Dedifferentiated amniotic fluid mesenchymal stem cell (primary cell): ENCODE data around the gene SLC35B3.
"Not testable (repeated sequence)": the region's sequence is repeated elsewhere in the genome, so short reads cannot be mapped to it uniquely, and the experiment has no call there.

Experiments used
- DNase-seq: peaks from one replicate; pipeline ENCODE4 v3.0.0-alpha.2; 2016; ENCODE audit errors: extremely low spot score

Gene SLC35B3

GRCh38 chr6:8435093-8435844 is at the start of gene SLC35B3:
SLC35B3 (minus strand) TSS chr6:8435545.
- DNase-seq: peak; percentile 90

GRCh38 chr6:8483650-8484049 is 48.3 kb upstream of the SLC35B3 start:
- no peak for DNase-seq

- no peak for DNase-seq
Measured at GRCh38 chr6:8481727-8482126, 46.4 kb upstream of the SLC35B3 start.

- no peak for DNase-seq
Measured at GRCh38 chr6:8478418-8478817, 43.1 kb upstream of the SLC35B3 start.

GRCh38 chr6:8476656-8477055 is 41.3 kb upstream of the SLC35B3 start:
- DNase-seq: no peak

GRCh38 chr6:8468552-8469356 is 33.4 kb upstream of the SLC35B3 start:
- DNase-seq: no peak

GRCh38 chr6:8462694-8463093 is 27.3 kb upstream of the SLC35B3 start:
- DNase-seq: no peak

GRCh38 chr6:8462169-8462568 is 26.8 kb upstream of the SLC35B3 start:
- no peak for DNase-seq

GRCh38 chr6:8446391-8446790 is 11.0 kb upstream of the SLC35B3 start:
- DNase-seq: no peak

GRCh38 chr6:8445930-8446329 is 10.6 kb upstream of the SLC35B3 start:
- not testable (repeated sequence) for DNase-seq

- no peak for DNase-seq
Measured at GRCh38 chr6:8442150-8442549, 6.8 kb upstream of the SLC35B3 start.

GRCh38 chr6:8441452-8441851 is 6.1 kb upstream of the SLC35B3 start:
- no peak for DNase-seq

- DNase-seq: no peak
Measured at GRCh38 chr6:8439601-8440268, 4.4 kb upstream of the SLC35B3 start.

- DNase-seq: no peak
Measured at GRCh38 chr6:8437813-8438212, 2.5 kb upstream of the SLC35B3 start.

- DNase-seq: no peak
Measured at GRCh38 chr6:8436966-8437365, 1.6 kb upstream of the SLC35B3 start.

GRCh38 chr6:8435845-8436168 is 462 bp upstream of the SLC35B3 start:
- DNase-seq: no peak

- DNase-seq: no peak
Measured at GRCh38 chr6:8434727-8435092, 635 bp downstream of the SLC35B3 start.

- DNase-seq: no peak
Measured at GRCh38 chr6:8432614-8433013, 2.7 kb downstream of the SLC35B3 start.

- DNase-seq: no peak
Measured at GRCh38 chr6:8429821-8430220, 5.5 kb downstream of the SLC35B3 start.

GRCh38 chr6:8426544-8426943 is 8.8 kb downstream of the SLC35B3 start:
- DNase-seq: not testable (repeated sequence)

- DNase-seq: no peak
Measured at GRCh38 chr6:8420031-8420588, 15.2 kb downstream of the SLC35B3 start.

GRCh38 chr6:8415913-8416312 is 19.4 kb downstream of the SLC35B3 start:
- no peak for DNase-seq

- DNase-seq: no peak
Measured at GRCh38 chr6:8415280-8415679, 20.1 kb downstream of the SLC35B3 start.
